DOHH2 (cell line): Measurements from ENCODE around the gene POMZP3.
"Not testable (repeated sequence)": the region's sequence is repeated elsewhere in the genome, so short reads cannot be mapped to it uniquely, and the experiment has no call there.

Experiments
- H3F3A ChIP-seq: fragments of 200-600 bp; sonication (generic), shearing (Covaris generic); 2 replicates; pipeline ENCODE4 v1.6.0; 2016; ENCODE audit warnings: antibody characterized with exemption, mild to moderate bottlenecking; ENCODE audit not compliant: control insufficient read depth, insufficient read depth
- H3K27ac ChIP-seq: fragments of 200-600 bp; sonication (generic); 2 replicates; pipeline ENCODE4 v1.5.1; 2014; ENCODE audit warnings: low read depth, mild to moderate bottlenecking, low read length, moderate library complexity
- H3K27me3 ChIP-seq: fragments of 200-600 bp; sonication (generic); 2 replicates; pipeline ENCODE4 v1.6.1; 2014; ENCODE audit warnings: mild to moderate bottlenecking, low read length, mixed read lengths; ENCODE audit not compliant: control insufficient read depth
- H3K36me3 ChIP-seq: fragments of 200-600 bp; sonication (generic); 2 replicates; pipeline ENCODE4 v1.6.1; 2014; ENCODE audit warnings: mild to moderate bottlenecking, low read length, moderate library complexity, mixed read lengths; ENCODE audit not compliant: control insufficient read depth
- H3K4me1 ChIP-seq: fragments of 200-600 bp; sonication (generic); 2 replicates; pipeline ENCODE4 v1.6.1; 2014; ENCODE audit warnings: mild to moderate bottlenecking, low read length, mixed read lengths; ENCODE audit not compliant: control insufficient read depth
- H3K4me2 ChIP-seq: fragments of 200-600 bp; sonication (generic); 2 replicates; pipeline ENCODE4 v1.6.0; 2014; ENCODE audit warnings: mild to moderate bottlenecking, low read length, moderate library complexity
- H3K4me3 ChIP-seq: fragments of 200-600 bp; sonication (generic); 2 replicates; pipeline ENCODE4 v1.5.1; 2014; ENCODE audit warnings: mild to moderate bottlenecking, low read length, mixed read lengths
- H3K79me2 ChIP-seq: fragments of 200-600 bp; sonication (generic); 2 replicates; pipeline ENCODE4 v1.6.1; 2014; ENCODE audit warnings: mild to moderate bottlenecking, low read length, mixed read lengths; ENCODE audit not compliant: control insufficient read depth
- H3K9me2 ChIP-seq: fragments of 200-600 bp; sonication (generic); replicated peaks from 2 replicates; pipeline ENCODE4 v1.6.1; 2014; ENCODE audit warnings: mild to moderate bottlenecking, low read length, mixed read lengths; ENCODE audit not compliant: control insufficient read depth
- H3K9me3 ChIP-seq: fragments of 200-600 bp; sonication (generic); 2 replicates; pipeline ENCODE4 v1.6.1; 2014; ENCODE audit warnings: antibody characterized with exemption, low read length, mixed read lengths; ENCODE audit not compliant: control insufficient read depth, insufficient read depth
- H4K20me1 ChIP-seq: fragments of 200-600 bp; sonication (generic); 2 replicates; pipeline ENCODE4 v1.6.0; 2014; ENCODE audit warnings: low read depth, mild to moderate bottlenecking, antibody characterized with exemption, low read length, moderate library complexity; ENCODE audit not compliant: control insufficient read depth, insufficient read depth

Gene POMZP3

GRCh38 chr7:76588586-76588985, 38.5 kb downstream of the POMZP3 start:
- H3K27ac ChIP-seq, H3K9me3 ChIP-seq: not testable (repeated sequence)

GRCh38 chr7:76586585-76587315, 40.3 kb downstream of the POMZP3 start:
- not testable (repeated sequence) for H3K27ac ChIP-seq, H3F3A ChIP-seq, H3K4me2 ChIP-seq, H3K9me3 ChIP-seq, H3K9me2 ChIP-seq, H3K4me3 ChIP-seq, H3K36me3 ChIP-seq, H3K27me3 ChIP-seq
- Histone ChIP-seq H4K20me1 (peaks cover 17% of the 10 kb centered on the region; the same call in 1 of the 2 replicates), H3K4me1 (peaks cover 28% of the 10 kb centered on the region), H3K79me2 (peaks cover 38% of the 10 kb centered on the region)

More at GRCh38 chr7:76588586-76588985, 38.5 kb downstream of the POMZP3 start:
- Histone ChIP-seq H3K79me2 (peaks cover 44% of the 10 kb centered on the region), H3K4me1 (peaks cover 34% of the 10 kb centered on the region), H4K20me1 (peaks cover 20% of the 10 kb centered on the region; the same call in 1 of the 2 replicates)
- H3K36me3 ChIP-seq, H3K4me2 ChIP-seq, H3F3A ChIP-seq, H3K4me3 ChIP-seq, H3K9me2 ChIP-seq, H3K27me3 ChIP-seq: not testable (repeated sequence)

DNA sequence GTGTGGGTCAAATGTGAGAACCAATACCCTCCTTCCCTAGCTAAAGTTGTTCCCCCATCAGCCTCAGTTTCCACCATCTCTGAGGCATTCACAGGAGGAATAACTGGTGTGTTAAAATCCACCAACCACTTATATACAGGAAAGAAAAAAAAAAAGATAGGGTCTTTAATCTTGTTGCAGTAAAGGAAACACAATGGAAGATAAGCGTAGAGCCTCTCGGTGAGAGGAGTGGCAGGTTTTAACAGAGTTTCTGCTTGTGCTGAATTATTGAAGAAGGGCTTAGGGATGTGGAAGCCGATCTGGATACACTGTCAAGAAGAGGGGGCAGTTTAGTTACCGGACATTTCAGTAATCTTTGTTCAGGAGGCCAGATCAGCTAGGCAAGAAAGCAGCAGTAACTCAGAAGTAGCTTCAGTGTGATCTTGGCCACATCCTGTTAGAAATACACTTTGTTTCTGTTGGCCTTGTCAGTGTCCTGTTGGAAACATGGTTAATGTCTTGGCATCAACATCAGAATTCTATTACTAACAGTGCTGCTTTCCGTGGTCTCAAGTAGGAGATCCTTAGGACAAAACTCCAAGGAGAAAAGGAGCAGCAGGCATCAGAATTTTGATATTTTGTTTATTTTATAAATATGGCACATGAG, 43.3 kb downstream of the POMZP3 start:
- not testable (repeated sequence) for H3K9me2 ChIP-seq, H3F3A ChIP-seq, H3K4me2 ChIP-seq, H3K27me3 ChIP-seq, H3K4me3 ChIP-seq, H3K9me3 ChIP-seq, H3K27ac ChIP-seq, H3K36me3 ChIP-seq, H4K20me1 ChIP-seq
- Histone ChIP-seq H3K4me1 (peaks cover 16% of the 10 kb centered on the region), H3K79me2 (peaks cover 25% of the 10 kb centered on the region)

DNA sequence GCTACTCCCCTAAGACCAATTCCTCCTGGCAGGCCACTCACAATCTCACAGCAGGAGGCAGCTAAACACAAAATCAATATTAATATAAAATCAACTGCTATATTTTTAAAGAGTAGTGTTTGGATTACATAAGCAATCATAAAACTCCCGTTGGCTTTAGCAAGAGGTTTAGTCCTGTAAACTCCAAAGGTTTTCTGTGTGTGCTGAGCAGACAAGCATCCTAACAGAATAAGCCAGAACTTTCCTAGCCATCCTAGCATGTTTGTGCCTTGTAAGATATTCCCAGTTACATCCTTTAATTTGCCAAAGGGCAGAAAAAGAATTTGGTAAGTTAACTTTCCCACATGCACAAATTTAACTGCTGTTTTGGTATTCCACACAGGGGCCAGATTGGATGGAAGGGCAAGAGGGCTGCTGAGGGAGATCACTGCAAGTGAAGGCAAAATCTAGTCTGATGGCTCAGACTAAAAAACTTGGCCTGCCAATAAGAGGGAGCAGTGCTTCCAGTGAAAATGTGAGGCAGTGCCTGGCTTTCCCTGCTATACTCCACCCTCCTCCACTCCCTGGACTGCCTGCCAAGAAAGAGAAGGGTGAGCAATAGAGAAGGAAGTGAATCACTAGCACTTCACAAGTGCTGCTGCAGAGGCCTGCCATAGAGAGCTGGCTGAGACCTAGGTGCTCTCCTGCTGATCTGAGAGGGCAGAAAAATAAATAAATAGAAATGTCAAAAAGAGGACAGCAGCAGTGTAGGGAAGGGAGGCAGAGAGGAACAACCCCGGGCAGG, 44.0 kb downstream of the POMZP3 start:
- Histone ChIP-seq H3K4me1 (peaks cover 12% of the 10 kb centered on the region), H3K79me2 (peaks cover 22% of the 10 kb centered on the region)
- H3K9me3 ChIP-seq, H3K27me3 ChIP-seq, H3K4me3 ChIP-seq, H3K4me2 ChIP-seq, H3K36me3 ChIP-seq, H3F3A ChIP-seq, H3K9me2 ChIP-seq, H4K20me1 ChIP-seq, H3K27ac ChIP-seq: not testable (repeated sequence)

DNA sequence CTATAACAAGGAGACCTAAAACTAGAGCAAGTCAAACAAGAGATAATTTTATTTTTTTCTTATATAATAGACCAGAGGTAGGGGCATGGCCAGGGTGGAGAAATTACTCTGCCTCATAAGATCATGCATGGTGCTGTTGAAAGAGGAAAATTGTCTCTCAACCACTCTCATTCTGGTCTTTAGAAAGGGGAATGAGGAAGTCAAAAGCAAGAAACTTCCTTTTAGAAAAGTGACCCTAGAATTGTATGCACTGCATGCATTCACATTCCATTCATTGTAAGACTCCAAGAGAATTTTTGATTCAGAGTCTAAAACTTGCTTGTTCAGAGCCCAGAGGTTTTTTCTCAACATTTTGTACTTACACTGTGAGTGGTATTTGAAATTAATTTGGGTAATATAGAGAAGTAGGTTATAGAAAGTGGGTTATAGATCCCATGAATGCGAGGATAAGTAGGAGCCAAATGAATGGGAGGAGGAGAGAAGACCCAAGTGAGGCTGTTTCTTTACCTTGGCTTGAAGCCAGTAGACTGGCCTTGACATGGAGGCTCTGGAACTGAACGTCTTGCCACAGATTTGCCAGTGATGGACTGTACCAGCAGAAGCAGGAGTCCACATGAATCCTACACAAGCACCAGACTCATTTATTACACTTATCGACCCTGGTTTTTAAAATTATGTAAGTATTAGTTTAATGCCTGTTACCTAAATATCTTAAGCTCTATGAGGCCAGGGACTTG, 51.0 kb downstream of the POMZP3 start:
- H3K27me3 ChIP-seq, H3K9me2 ChIP-seq, H3K4me3 ChIP-seq, H3K79me2 ChIP-seq, H3K36me3 ChIP-seq, H3K27ac ChIP-seq, H4K20me1 ChIP-seq, H3F3A ChIP-seq, H3K9me3 ChIP-seq, H3K4me2 ChIP-seq, H3K4me1 ChIP-seq: not testable (repeated sequence)

DNA sequence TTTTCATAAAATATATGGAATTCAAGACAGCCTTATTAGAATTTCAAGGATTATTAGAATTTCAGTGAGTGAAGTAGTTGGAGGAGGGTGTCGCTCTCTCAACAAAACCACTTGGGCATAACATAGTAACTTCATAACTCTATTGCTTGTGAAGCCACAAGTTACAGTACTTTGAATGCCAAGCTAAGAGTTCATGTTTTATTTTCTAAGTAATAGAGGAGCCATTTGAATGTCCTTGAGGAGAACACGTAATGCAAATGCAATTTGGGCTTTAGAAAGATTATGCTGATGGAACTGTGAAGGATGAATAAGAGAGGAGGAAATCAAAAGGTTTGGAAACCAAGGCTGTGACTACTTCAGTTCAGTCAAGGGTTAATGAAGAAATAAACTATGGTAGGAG, 51.6 kb downstream of the POMZP3 start:
- H3F3A ChIP-seq, H3K36me3 ChIP-seq, H3K9me2 ChIP-seq, H3K27ac ChIP-seq, H3K9me3 ChIP-seq, H4K20me1 ChIP-seq, H3K79me2 ChIP-seq, H3K4me3 ChIP-seq, H3K4me1 ChIP-seq, H3K4me2 ChIP-seq, H3K27me3 ChIP-seq: not testable (repeated sequence)

DNA sequence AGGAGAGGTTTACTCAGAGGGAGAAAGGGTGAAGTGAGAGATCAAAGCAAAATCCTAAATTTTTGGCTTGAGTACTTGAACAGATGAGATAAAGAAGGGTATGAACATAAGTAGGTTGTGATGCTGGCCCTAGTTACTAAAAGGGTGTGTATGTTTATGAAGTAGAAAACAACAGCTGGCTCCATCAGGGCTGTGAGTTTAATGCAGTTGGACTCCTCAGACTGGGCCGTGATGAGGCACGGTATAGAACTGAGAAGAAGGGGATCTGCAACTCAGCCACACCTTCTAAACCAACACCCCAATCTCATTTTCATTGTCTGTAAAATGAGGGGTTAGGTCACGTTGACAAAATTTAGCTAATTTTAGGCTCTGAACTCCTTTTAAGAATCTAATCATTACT, 54.8 kb downstream of the POMZP3 start:
- H4K20me1 ChIP-seq, H3K4me1 ChIP-seq, H3K27ac ChIP-seq, H3K9me2 ChIP-seq, H3K9me3 ChIP-seq, H3F3A ChIP-seq, H3K4me2 ChIP-seq, H3K4me3 ChIP-seq, H3K27me3 ChIP-seq: not testable (repeated sequence)
- peaks cover 23% of the 10 kb centered on the region for H3K79me2 ChIP-seq
- peaks cover 11% of the 10 kb centered on the region for H3K36me3 ChIP-seq
